PC-3 (cell line): ENCODE measurements around the gene HASPIN. TPM values are rescaled to one million over a fixed set of nuclear protein-coding genes. Genes with fewer than 3 reads are reported as not detected.
"Not testable (repeated sequence)": the region's sequence is repeated elsewhere in the genome, so short reads cannot be mapped to it uniquely, and the experiment has no call there.

Experiments
- ATAC-seq: fragments of 200-7000 bp; cut with Tn5 transposase; 2 replicates; pipeline ENCODE4 v1.9.1; 2020; ENCODE audit warnings: mild to moderate bottlenecking, moderate library complexity
- BruUV-seq: library from RNA; stranded (reverse); fragments of 400-500 nt; replicated peaks from 2 replicates; lab custom pipeline; 2021; lab: Mats Ljungman, UMichigan
- CTCF ChIA-PET: fragments of 300-600 bp; sonication (Branson Sonifier 250); formaldehyde crosslinking; loops from one replicate; lab custom pipeline; 2022; ENCODE audit warnings: antibody characterized with exemption; lab: Charles Lee
- POLR2A ChIA-PET: fragments of 300-600 bp; sonication (Branson Sonifier 250); formaldehyde crosslinking; loops from one replicate; lab custom pipeline; 2022; ENCODE audit warnings: antibody characterized with exemption; ENCODE audit not compliant: unreplicated experiment; lab: Charles Lee
- DNase-seq: peaks from one replicate; pipeline ENCODE4 v3.0.0-alpha.2; 2015
- H2AFZ ChIP-seq: fragments of 300-600 bp; sonication (generic); 2 replicates; pipeline ENCODE4 v1.6.0; 2016; ENCODE audit warnings: antibody characterized with exemption, low read length
- H3F3A ChIP-seq: fragments of 300-600 bp; sonication (generic); one replicate; pipeline ENCODE4 v1.6.0; 2017; ENCODE audit warnings: antibody characterized with exemption, low read length, control low read depth, mild to moderate bottlenecking; ENCODE audit not compliant: unreplicated experiment
- H3K27ac ChIP-seq: fragments of 300-600 bp; sonication (generic); 2 replicates; pipeline ENCODE4 v1.5.1; 2016; ENCODE audit warnings: mild to moderate bottlenecking, low read length
- H3K27me3 ChIP-seq: fragments of 300-600 bp; sonication (generic); 2 replicates; pipeline ENCODE4 v1.6.1; 2016; ENCODE audit warnings: low read length, mixed read lengths
- H3K36me3 ChIP-seq: fragments of 300-600 bp; sonication (generic); 2 replicates; pipeline ENCODE4 v1.6.1; 2016; ENCODE audit warnings: low read depth, mixed run types, low read length, mixed read lengths
- H3K4me1 ChIP-seq: fragments of 300-600 bp; sonication (generic); 2 replicates; pipeline ENCODE4 v1.5.1; 2016; ENCODE audit warnings: low read length; ENCODE audit not compliant: insufficient read depth
- H3K4me2 ChIP-seq: fragments of 300-600 bp; sonication (generic); 2 replicates; pipeline ENCODE4 v1.6.0; 2016; ENCODE audit warnings: low read length
- H3K4me3 ChIP-seq: fragments of 300-600 bp; sonication (generic); 2 replicates; pipeline ENCODE4 v1.5.1; 2016; ENCODE audit warnings: mild to moderate bottlenecking, low read length, mixed read lengths
- H3K79me2 ChIP-seq: fragments of 300-600 bp; sonication (generic); 2 replicates; pipeline ENCODE4 v1.6.1; 2017; ENCODE audit warnings: low read length, mixed read lengths
- H3K9ac ChIP-seq: fragments of 300-600 bp; sonication (generic); 2 replicates; pipeline ENCODE4 v1.6.0; 2016; ENCODE audit warnings: mild to moderate bottlenecking, low read length
- H3K9me2 ChIP-seq: fragments of 300-600 bp; sonication (generic); replicated peaks from 2 replicates; pipeline ENCODE4 v1.6.1; 2016; ENCODE audit warnings: mixed run types, low read length, mixed read lengths
- H3K9me3 ChIP-seq: fragments of 300-600 bp; sonication (generic); 2 replicates; pipeline ENCODE4 v1.6.1; 2016; ENCODE audit warnings: low read length, mixed read lengths
- H4K20me1 ChIP-seq: fragments of 300-600 bp; sonication (generic); 2 replicates; pipeline ENCODE4 v1.6.1; 2016; ENCODE audit warnings: low read length, mixed read lengths
- EZH2 ChIP-seq: fragments of 300-600 bp; sonication (generic); IDR thresholded peaks from one replicate; pipeline ENCODE4 v1.6.1; 2017; ENCODE audit warnings: antibody characterized with exemption, mild to moderate bottlenecking, low read length; ENCODE audit not compliant: unreplicated experiment
- EZH2phosphoT487 ChIP-seq: fragments of 300-600 bp; sonication (generic); IDR thresholded peaks from 2 replicates; pipeline ENCODE4 v1.6.1; 2018; ENCODE audit warnings: mild to moderate bottlenecking, antibody characterized with exemption, low read length, borderline replicate concordance
- intact Hi-C: fragments of 100-400 bp; cut with micrococcal nuclease; formaldehyde crosslinking; loops from 2 replicates; pipeline ENCODE4 v1.9.0; 2023
- total RNA-seq: library from RNA; depleted of rRNA; stranded (reverse); fragments of >200 nt; gene quantifications from 2 replicates; pipeline ENCODE4 v1.2.3, GENCODE V29; 2014
- TF ChIP-seq, protein P1 (sequence below): fragments of 300-600 bp; sonication (generic); conservative IDR thresholded peaks from 2 replicates; pipeline ENCODE4 v1.5.1; 2017; ENCODE audit warnings: antibody characterized with exemption, low read depth, mild to moderate bottlenecking, low read length

Gene HASPIN
- total RNA-seq, 1 experiment from 2014 or later = 10.6 TPM

DNA sequence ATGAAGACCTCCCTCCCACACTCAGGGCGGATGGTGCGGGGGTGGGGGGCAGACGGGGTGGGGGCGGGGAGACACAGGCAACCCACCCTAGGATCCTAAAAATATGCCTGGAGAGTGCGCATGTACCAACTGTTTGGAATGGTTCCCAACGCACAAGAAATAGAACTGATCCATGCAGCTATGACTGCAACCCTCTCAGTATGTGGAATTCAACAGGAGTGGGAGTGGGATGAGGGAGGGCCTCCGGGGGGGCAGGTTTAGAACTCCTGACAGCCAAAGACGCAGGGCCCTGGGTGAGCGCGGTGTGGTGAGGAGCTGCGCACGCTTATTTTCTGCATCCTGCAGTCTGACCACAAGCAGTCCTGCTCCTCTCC is 26.6 kb upstream of the HASPIN start:
- ATAC-seq (no peak), DNase-seq (no peak)
- Histone ChIP-seq H3K79me2 (0 out of 2 replicates have a peak, but pooled peaks cover 4% of the 10 kb centered on the region), H3K9ac (no peak overlapping the region), H2AFZ (no peak overlapping the region), H3K27ac (no peak overlapping the region), H3K4me1 (peaks cover 4% of the 10 kb centered on the region; the same call in 1 of the 2 replicates), H3K36me3 (no peaks in the 10 kb centered on the region), H3K4me2 (no peak overlapping the region), H3K9me2 (no peaks in the 10 kb centered on the region), H4K20me1 (no peaks in the 10 kb centered on the region), H3K27me3 (no peaks in the 10 kb centered on the region), H3K9me3 (no peaks in the 10 kb centered on the region), H3K4me3 (no peak overlapping the region), H3F3A (no peaks in the 10 kb centered on the region)
- BruUV-seq = no TSS peak
- intact Hi-C loops = no loop called here
- POLR2A ChIA-PET = no interaction called here
- CTCF ChIA-PET = no interaction called here
- TF ChIP-seq, protein P1, sequence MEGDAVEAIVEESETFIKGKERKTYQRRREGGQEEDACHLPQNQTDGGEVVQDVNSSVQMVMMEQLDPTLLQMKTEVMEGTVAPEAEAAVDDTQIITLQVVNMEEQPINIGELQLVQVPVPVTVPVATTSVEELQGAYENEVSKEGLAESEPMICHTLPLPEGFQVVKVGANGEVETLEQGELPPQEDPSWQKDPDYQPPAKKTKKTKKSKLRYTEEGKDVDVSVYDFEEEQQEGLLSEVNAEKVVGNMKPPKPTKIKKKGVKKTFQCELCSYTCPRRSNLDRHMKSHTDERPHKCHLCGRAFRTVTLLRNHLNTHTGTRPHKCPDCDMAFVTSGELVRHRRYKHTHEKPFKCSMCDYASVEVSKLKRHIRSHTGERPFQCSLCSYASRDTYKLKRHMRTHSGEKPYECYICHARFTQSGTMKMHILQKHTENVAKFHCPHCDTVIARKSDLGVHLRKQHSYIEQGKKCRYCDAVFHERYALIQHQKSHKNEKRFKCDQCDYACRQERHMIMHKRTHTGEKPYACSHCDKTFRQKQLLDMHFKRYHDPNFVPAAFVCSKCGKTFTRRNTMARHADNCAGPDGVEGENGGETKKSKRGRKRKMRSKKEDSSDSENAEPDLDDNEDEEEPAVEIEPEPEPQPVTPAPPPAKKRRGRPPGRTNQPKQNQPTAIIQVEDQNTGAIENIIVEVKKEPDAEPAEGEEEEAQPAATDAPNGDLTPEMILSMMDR = no peak
- TF ChIP-seq EZH2 = no peak
- TF ChIP-seq EZH2phosphoT487 = no peak

GRCh38 chr17:3698139-3698538 is 25.6 kb upstream of the HASPIN start:
- ATAC-seq (no peak), DNase-seq (no peak)
- no peak overlapping the region for H3K27ac ChIP-seq
- intact Hi-C loops = no loop called here
- H3K27me3 ChIP-seq = no peaks in the 10 kb centered on the region
- no peak overlapping the region for H3K4me2 ChIP-seq
- H3K9me3 ChIP-seq = no peaks in the 10 kb centered on the region
- no peaks in the 10 kb centered on the region for H3F3A ChIP-seq
- no peak overlapping the region for H3K9ac ChIP-seq
- no peaks in the 10 kb centered on the region for H3K36me3 ChIP-seq
- peaks cover 4% of the 10 kb centered on the region; the same call in 1 of the 2 replicates for H3K4me1 ChIP-seq
- TF ChIP-seq, protein P1 = no peak
- TF ChIP-seq EZH2 = no peak
- TF ChIP-seq EZH2phosphoT487 = no peak
- no peaks in the 10 kb centered on the region for H4K20me1 ChIP-seq
- BruUV-seq = no TSS peak
- ChIA-PET CTCF (no interaction called here), POLR2A (no interaction called here)
- no peaks in the 10 kb centered on the region for H3K9me2 ChIP-seq
- H3K4me3 ChIP-seq = no peak overlapping the region
- H2AFZ ChIP-seq = no peak overlapping the region
- 0 out of 2 replicates have a peak, but pooled peaks cover 4% of the 10 kb centered on the region for H3K79me2 ChIP-seq

DNA sequence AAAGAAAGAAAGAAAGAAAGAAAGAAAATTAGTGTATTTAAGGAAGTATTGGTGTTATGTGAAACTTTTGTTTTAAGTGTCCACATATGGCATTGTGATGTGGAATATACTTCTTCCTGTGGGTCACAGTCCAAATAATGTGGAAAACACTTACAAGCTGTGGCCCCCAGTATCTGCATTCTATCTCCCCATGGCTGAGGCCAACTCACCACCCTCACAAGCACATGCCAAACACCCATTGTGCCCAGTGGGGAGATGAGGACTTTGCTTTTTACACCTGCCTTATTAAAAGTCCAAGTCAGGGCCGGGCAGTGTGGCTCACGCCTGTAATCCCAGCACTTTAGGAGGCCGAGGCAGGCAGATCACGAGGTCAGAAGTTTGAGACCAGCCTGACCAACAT is 23.8 kb upstream of the HASPIN start:
- BruUV-seq = no TSS peak
- intact Hi-C loops = no loop called here
- no peaks in the 10 kb centered on the region for H3F3A ChIP-seq
- no peak overlapping the region for H2AFZ ChIP-seq
- H4K20me1 ChIP-seq = no peaks in the 10 kb centered on the region
- H3K27ac ChIP-seq = no peak overlapping the region
- H3K9me3 ChIP-seq = no peaks in the 10 kb centered on the region
- H3K27me3 ChIP-seq = no peaks in the 10 kb centered on the region
- H3K4me2 ChIP-seq = no peak overlapping the region
- ChIA-PET CTCF (no interaction called here), POLR2A (no interaction called here)
- DNase-seq = no peak
- TF ChIP-seq, protein P1 = no peak
- TF ChIP-seq EZH2 = no peak
- TF ChIP-seq EZH2phosphoT487 = no peak
- H3K79me2 ChIP-seq = no peaks in the 10 kb centered on the region
- 0 out of 2 replicates have a peak, but pooled peaks cover 4% of the 10 kb centered on the region for H3K4me1 ChIP-seq
- H3K36me3 ChIP-seq = no peaks in the 10 kb centered on the region
- no peak for ATAC-seq
- H3K9me2 ChIP-seq = no peaks in the 10 kb centered on the region
- no peak overlapping the region for H3K4me3 ChIP-seq
- H3K9ac ChIP-seq = no peak overlapping the region

DNA sequence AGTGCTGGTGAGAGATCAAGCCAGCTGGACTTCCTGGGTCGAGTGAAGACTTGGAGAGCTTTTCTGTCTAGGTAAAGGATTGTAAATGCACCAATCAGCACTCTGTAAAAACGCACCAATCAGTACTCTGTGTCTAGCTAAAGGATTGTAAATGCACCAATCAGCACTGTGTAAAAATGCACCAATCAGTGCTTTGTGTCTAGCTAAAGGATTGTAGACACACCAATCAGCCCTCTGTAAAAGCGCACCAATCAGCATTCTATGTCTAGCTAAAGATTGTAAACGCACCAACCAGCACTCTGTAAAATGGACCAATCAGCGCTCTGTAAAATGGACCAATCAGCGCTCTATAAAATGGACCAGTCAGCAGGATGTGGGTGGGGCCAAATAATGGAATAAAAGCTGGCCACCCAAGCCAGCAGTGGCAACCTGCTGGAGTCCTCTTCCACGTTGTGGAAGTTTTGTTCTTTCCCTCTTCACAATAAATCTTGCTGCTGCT is 21.6 kb upstream of the HASPIN start:
- ATAC-seq, intact Hi-C loops, H3K9ac ChIP-seq, H3F3A ChIP-seq, CTCF ChIA-PET, H3K4me1 ChIP-seq, H3K9me2 ChIP-seq, H3K36me3 ChIP-seq, H3K9me3 ChIP-seq, BruUV-seq, H3K79me2 ChIP-seq, DNase-seq, H4K20me1 ChIP-seq, H3K4me2 ChIP-seq, H3K27ac ChIP-seq, H3K27me3 ChIP-seq, POLR2A ChIA-PET, H3K4me3 ChIP-seq, H2AFZ ChIP-seq: not testable (repeated sequence)
